A549 treated with GW870086 at 1 μM for 4 hours (cell line): ENCODE measurements around the gene GNB5. TPM values are rescaled to one million over a fixed set of nuclear protein-coding genes. Genes with fewer than 3 reads are reported as not detected.

Experiments
- total RNA-seq: library from RNA; stranded (reverse); fragments of 200-300 nt; extraction: Qiagen RNA extraction; gene quantifications from 5 replicates; pipeline ENCODE4 v1.2.3, GENCODE V29; 2022; ENCODE audit warnings: low read depth

GNB5 gene
- total RNA-seq, result 45.7 to 55.8 TPM (median 50.8 TPM) in 5 replicates

GRCh38 chr15:52191207-52191606, at the start of gene GNB5:
TSS of gene GNB5 (minus strand) at chr15:52191392. CDS start at chr15:52184676, 6,716 bp downstream.

Other genes starting within 250 kb of the GNB5 start
- 46.3 to 66.7 TPM (median 49.4 TPM) in 5 replicates for gene LEO1, start 219.6 kb downstream of the GNB5 start, total RNA-seq
- 40.9 to 59.8 TPM (median 53.7 TPM) in 5 replicates for gene MAPK6, start 172.2 kb downstream of the GNB5 start, total RNA-seq
- 0.12 to 0.17 TPM (median 0.17 TPM) in 3 of 5 replicates, not detected in the others for gene BCL2L10, start 78.6 kb downstream of the GNB5 start, total RNA-seq
- 5.9 to 7.8 TPM (median 7.4 TPM) in 5 replicates for gene MYO5C, start 104.4 kb upstream of the GNB5 start, total RNA-seq